Measurements from ENCODE around the gene GPC5.

- no peak for TF ChIP-seq CTCF (IDR thresholded peaks at IDR 0.05)
- TF ChIP-seq POLR2A (IDR thresholded peaks at IDR 0.05) = no peak
These were observed 1179.9 kb downstream of the GPC5 start for GRCh38 chr13:92578358-92578757.

All from uterus (tissue), 2 donors.